Suprapubic skin (tissue), 4 donors: ENCODE measurements around the gene BRCA2. TPM values are rescaled to one million over a fixed set of nuclear protein-coding genes. Genes with fewer than 3 reads are reported as not detected.

ENCODE experiments used
- DNase-seq, 2 donors: peaks; one replicate each; pipeline ENCODE4 v3.0.0-alpha.2; 2019; ENCODE audit warnings: low spot score in 2 of 2
- H3K27ac ChIP-seq: fragments of 200-600 bp; sonication (generic); one replicate; pipeline ENCODE4 v1.5.1; 2019
- H3K27me3 ChIP-seq: fragments of 200-600 bp; sonication (generic); one replicate; pipeline ENCODE4 v1.5.1; 2019
- H3K36me3 ChIP-seq: fragments of 200-600 bp; sonication (generic); one replicate; pipeline ENCODE4 v1.5.1; 2019
- H3K4me1 ChIP-seq: fragments of 200-600 bp; sonication (generic); one replicate; pipeline ENCODE4 v1.5.1; 2019
- H3K4me3 ChIP-seq: fragments of 200-600 bp; sonication (generic); one replicate; pipeline ENCODE4 v1.5.1; 2019; ENCODE audit warnings: mild to moderate bottlenecking
- H3K9me3 ChIP-seq: fragments of 200-600 bp; sonication (generic); one replicate; pipeline ENCODE4 v1.5.1; 2019
- CTCF ChIP-seq, 2 donors: fragments of 200-600 bp in 1 of 2; fragments of 450-650 bp in 1 of 2; sonication (generic) in 1 of 2; IDR thresholded peaks; one replicate each; pipeline ENCODE4 v1.5.1; 2016 to 2019; ENCODE audit warnings: antibody characterized with exemption in 2 of 2, mild to moderate bottlenecking in 1 of 2, moderate library complexity in 1 of 2
- EP300 ChIP-seq: sonication (generic); formaldehyde crosslinking; IDR thresholded peaks from one replicate; pipeline ENCODE4 v1.6.1; 2017; ENCODE audit warnings: antibody characterized with exemption
- POLR2A ChIP-seq, 2 donors: fragments of 450-650 bp; IDR thresholded peaks; one replicate each; pipeline ENCODE4 v1.6.1; 2017; ENCODE audit warnings: antibody characterized with exemption in 2 of 2, mild to moderate bottlenecking in 2 of 2, moderate library complexity in 2 of 2
- POLR2AphosphoS5 ChIP-seq, 3 donors: sonication (generic); formaldehyde crosslinking; IDR thresholded peaks; one replicate each; pipeline ENCODE4 v1.6.1; 2017; ENCODE audit warnings: antibody characterized with exemption in 3 of 3
- WGBS: methylation state at CpG from one replicate; pipeline ENCODE4 v1.1.5; 2018; 5-methylcytosine and 5-hydroxymethylcytosine counted together
- total RNA-seq, 4 donors: library from RNA; depleted of rRNA; stranded (reverse); fragments of >200 nt; gene quantifications; one replicate each; pipeline ENCODE4 v1.1.0, GENCODE V29; 2016

Gene BRCA2
- total RNA-seq, 4 donors from 2014 or later, result 1.5 to 5.6 (median 2.0) TPM

DNA sequence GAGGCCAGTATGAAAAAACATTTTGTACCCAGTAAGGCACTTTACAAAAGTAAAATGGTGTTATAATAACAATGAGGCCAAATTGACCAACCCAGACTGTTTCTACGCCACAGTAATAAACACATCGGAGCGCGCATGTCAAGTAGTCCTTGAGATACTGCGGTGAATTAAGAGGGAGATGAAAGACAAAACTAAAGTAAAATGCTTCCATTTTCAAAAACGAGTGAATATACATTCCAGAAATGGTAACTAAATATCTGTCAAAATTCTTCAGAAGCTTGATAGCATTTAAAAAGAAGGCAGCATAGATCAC lies 93.6 kb downstream of the BRCA2 start:
- TF ChIP-seq EP300 (no peak), CTCF (IDR thresholded peaks at IDR 0.05) (no peak), POLR2AphosphoS5 (IDR thresholded peaks at IDR 0.05) (no peak), POLR2A (IDR thresholded peaks at IDR 0.05) (no peak)
- H3K27ac ChIP-seq, result no peak overlapping the region

DNA sequence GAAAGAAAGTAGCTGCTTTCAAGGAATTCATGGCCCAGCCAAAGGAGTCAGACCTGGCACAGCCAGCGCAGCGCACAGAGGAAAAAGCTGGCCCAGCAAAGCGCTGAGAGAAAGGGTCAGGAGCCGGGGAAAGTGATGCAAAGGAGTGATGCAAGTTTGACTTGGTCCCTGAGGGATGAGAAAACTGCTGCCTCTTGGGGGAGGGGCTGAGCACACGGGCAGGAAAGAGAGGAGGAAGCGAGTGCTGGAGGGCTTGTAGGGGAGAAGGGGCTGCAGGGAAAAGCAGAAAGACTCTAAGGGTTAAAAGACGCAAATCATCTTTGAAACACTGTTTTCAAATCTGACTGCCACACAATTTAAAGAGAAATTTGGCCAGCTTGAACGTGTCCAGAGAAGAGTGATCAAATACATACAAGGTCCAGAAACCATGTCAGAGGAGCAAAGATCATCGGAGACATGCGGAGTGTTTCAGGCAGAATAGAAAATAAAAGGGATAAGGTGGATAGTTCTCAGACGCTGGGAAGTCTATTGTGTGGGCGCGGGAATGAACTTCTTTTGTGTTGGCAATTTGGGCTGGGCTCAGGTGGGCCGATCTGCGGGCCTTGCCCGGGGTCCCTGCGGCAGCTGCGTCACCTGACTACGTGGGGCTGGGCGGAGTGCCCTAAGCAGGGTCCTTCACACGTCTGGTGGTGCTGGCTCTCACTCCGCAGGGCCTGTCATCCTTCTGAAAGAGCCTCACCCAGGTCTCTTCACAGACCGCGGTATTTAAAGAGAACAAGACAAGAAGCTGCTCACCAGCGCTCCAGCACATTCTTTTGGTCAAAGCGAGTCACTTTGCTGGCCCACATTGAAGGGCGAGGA lies 94.5 kb downstream of the BRCA2 start:
- Histone ChIP-seq H3K27ac (no peak overlapping the region), H3K9me3 (no peaks in the 10 kb centered on the region), H3K36me3 (peaks cover 13% of the 10 kb centered on the region), H3K4me3 (peak overlapping the region; percentile 26), H3K27me3 (no peaks in the 10 kb centered on the region), H3K4me1 (no peaks in the 10 kb centered on the region)
- 56% methylated on average over 27 of the region's 27 CpGs for WGBS
- TF ChIP-seq CTCF (IDR thresholded peaks at IDR 0.05) (no peak), EP300 (no peak), POLR2A (IDR thresholded peaks at IDR 0.05) (no peak), POLR2AphosphoS5 (IDR thresholded peaks at IDR 0.05) (no peak)
- DNase-seq, result no peak

More for the DNA sequence above, 93.6 kb downstream of the BRCA2 start:
- DNase-seq, result no peak
- peaks cover 13% of the 10 kb centered on the region for H3K36me3 ChIP-seq
- 89% methylated on average over 6 of the region's 6 CpGs for WGBS
- no peaks in the 10 kb centered on the region for H3K27me3 ChIP-seq
- H3K9me3 ChIP-seq, result no peaks in the 10 kb centered on the region
- no peak overlapping the region for H3K4me3 ChIP-seq
- no peaks in the 10 kb centered on the region for H3K4me1 ChIP-seq

- no peaks in the 10 kb centered on the region for H3K9me3 ChIP-seq
- no peak overlapping the region for H3K27ac ChIP-seq
- no peaks in the 10 kb centered on the region for H3K4me1 ChIP-seq
- no peak for DNase-seq
- TF ChIP-seq POLR2AphosphoS5 (IDR thresholded peaks at IDR 0.05), result no peak
- no peak for TF ChIP-seq POLR2A (IDR thresholded peaks at IDR 0.05)
- TF ChIP-seq CTCF (IDR thresholded peaks at IDR 0.05), result no peak
- TF ChIP-seq EP300, result no peak
- H3K4me3 ChIP-seq, result no peak overlapping the region
- no peaks in the 10 kb centered on the region for H3K27me3 ChIP-seq
- 99% methylated on average over 3 of the region's 3 CpGs for WGBS
- H3K36me3 ChIP-seq, result no peaks in the 10 kb centered on the region
Observed at GRCh38 chr13:32413284-32413683, 98.0 kb downstream of the BRCA2 start.

DNA sequence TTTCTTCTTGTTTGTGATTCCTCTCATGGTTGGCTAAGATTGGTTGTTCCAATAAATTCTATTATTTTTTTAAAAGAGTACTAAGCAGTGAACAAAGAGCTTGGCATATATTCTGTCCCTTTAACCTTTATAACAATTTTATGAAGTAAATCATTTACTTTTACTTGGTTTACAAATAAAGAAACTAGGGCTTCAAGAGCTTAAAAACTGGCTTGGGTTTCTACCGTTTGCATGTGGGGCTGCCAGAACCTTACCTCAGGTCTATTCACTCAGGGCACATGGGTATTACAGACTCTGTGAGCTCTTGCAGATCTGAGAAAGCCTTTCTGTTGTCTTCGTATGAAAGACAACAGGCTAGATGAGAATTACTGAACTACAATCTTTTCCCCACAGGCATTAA lies 99.3 kb downstream of the BRCA2 start:
- no peak overlapping the region for H3K4me3 ChIP-seq
- peaks cover under 1% of the 10 kb centered on the region for H3K36me3 ChIP-seq
- no peak overlapping the region for H3K27ac ChIP-seq
- TF ChIP-seq EP300, result no peak
- no peak for TF ChIP-seq POLR2A (IDR thresholded peaks at IDR 0.05)
- no peak for TF ChIP-seq CTCF (IDR thresholded peaks at IDR 0.05)
- no peaks in the 10 kb centered on the region for H3K27me3 ChIP-seq
- no peaks in the 10 kb centered on the region for H3K9me3 ChIP-seq
- H3K4me1 ChIP-seq, result no peaks in the 10 kb centered on the region
- 84% methylated on average over 2 of the region's 2 CpGs for WGBS
- no peak for DNase-seq

DNA sequence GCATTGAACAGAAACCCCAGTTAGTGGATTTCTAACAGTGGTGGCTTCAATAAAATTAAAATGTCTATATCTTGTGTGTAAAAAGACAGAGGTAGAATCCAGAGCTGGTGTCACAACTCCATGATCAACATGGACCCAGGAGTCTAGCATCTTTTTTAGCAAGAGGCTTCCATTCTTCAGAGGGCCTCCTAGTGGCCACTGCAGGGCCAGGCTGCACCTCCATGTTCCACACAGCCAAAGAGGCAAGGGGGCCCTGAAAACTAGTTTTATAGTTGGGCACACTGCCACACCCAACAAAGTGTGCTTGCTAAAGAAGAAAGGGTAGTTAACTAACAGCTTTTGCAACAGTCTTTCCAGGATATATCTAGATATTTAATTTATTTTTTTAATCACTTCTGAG lies 99.7 kb downstream of the BRCA2 start:
- Histone ChIP-seq H3K27ac (no peak overlapping the region), H3K4me3 (no peak overlapping the region), H3K36me3 (peaks cover 5% of the 10 kb centered on the region), H3K9me3 (no peaks in the 10 kb centered on the region), H3K27me3 (no peaks in the 10 kb centered on the region), H3K4me1 (no peaks in the 10 kb centered on the region)
- no peak for DNase-seq
- TF ChIP-seq CTCF (IDR thresholded peaks at IDR 0.05) (peak in 1 of 2 donors; percentile 32), POLR2AphosphoS5 (IDR thresholded peaks at IDR 0.05) (no peak)
